LNCAP (cell line): ENCODE results near the gene FBXO42.

Experiments
- CTCF ChIP-seq: fragments of 450-650 bp; IDR thresholded peaks from 2 replicates; pipeline ENCODE4 v1.5.1; 2017; ENCODE audit warnings: mild to moderate bottlenecking

Gene FBXO42

GRCh38 chr1:16252912-16253311 lies 99.4 kb downstream of the FBXO42 start:
- no peak for TF ChIP-seq CTCF

GRCh38 chr1:16251381-16251780 lies 100.9 kb downstream of the FBXO42 start:
- no peak for TF ChIP-seq CTCF

- no peak for TF ChIP-seq CTCF
These were observed 101.6 kb downstream of the FBXO42 start for GRCh38 chr1:16250524-16251251.

- no peak for TF ChIP-seq CTCF
These were observed 102.6 kb downstream of the FBXO42 start for GRCh38 chr1:16249596-16250241.

- no peak for TF ChIP-seq CTCF
These were observed 103.4 kb downstream of the FBXO42 start for GRCh38 chr1:16248603-16249516.

- no peak for TF ChIP-seq CTCF
These were observed 104.3 kb downstream of the FBXO42 start for GRCh38 chr1:16248007-16248436.

GRCh38 chr1:16247441-16247840 lies 104.8 kb downstream of the FBXO42 start:
- no peak for TF ChIP-seq CTCF
